ENCODE data around the gene FAXC. TPM values are rescaled to one million over a fixed set of nuclear protein-coding genes. Genes with fewer than 3 reads are reported as not detected.
"Not testable (repeated sequence)": the region's sequence is repeated elsewhere in the genome, so short reads cannot be mapped to it uniquely, and the experiment has no call there.

Gene FAXC
- total and polyA plus RNA-seq, 7 donors, result 0.36 to 0.73 (median 0.64) TPM; not detected in 4

- Histone ChIP-seq H3K9me3 (no peaks in the 10 kb centered on the region), H3K4me1 (no peaks in the 10 kb centered on the region), H3K27me3 (ENCODE audit: insufficient read depth in 3 of 3, low read length in 2 of 3) (peaks cover 0 to 4% (median 0%) of the 10 kb centered on the region in 3 donors), H3K27ac (no peak overlapping the region), H3K4me3 (no peak overlapping the region), H3K36me3 (ENCODE audit: insufficient read depth in 1 of 2, low read depth in 1 of 2) (no peaks in the 10 kb centered on the region)
- intact Hi-C loops (cut with DNase I), result no loop called here
- no peak for ATAC-seq
- DNase-seq, result no peak
- TF ChIP-seq, protein P1, sequence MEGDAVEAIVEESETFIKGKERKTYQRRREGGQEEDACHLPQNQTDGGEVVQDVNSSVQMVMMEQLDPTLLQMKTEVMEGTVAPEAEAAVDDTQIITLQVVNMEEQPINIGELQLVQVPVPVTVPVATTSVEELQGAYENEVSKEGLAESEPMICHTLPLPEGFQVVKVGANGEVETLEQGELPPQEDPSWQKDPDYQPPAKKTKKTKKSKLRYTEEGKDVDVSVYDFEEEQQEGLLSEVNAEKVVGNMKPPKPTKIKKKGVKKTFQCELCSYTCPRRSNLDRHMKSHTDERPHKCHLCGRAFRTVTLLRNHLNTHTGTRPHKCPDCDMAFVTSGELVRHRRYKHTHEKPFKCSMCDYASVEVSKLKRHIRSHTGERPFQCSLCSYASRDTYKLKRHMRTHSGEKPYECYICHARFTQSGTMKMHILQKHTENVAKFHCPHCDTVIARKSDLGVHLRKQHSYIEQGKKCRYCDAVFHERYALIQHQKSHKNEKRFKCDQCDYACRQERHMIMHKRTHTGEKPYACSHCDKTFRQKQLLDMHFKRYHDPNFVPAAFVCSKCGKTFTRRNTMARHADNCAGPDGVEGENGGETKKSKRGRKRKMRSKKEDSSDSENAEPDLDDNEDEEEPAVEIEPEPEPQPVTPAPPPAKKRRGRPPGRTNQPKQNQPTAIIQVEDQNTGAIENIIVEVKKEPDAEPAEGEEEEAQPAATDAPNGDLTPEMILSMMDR (IDR thresholded peaks at IDR 0.05), result no peak
- 61 to 72% (median 63%) methylated on average over 2 of the region's 2 CpGs for WGBS, 3 donors
These were observed 72.7 kb downstream of the FAXC start for GRCh38 chr6:99276747-99277146.

- no peak overlapping the region for H3K4me3 ChIP-seq
- no peak for DNase-seq
- no peak overlapping the region for H3K27ac ChIP-seq
- TF ChIP-seq, protein P1 (IDR thresholded peaks at IDR 0.05), result no peak
- no peaks in the 10 kb centered on the region for H3K4me1 ChIP-seq
- no peak for ATAC-seq
- intact Hi-C loops (cut with DNase I), result no loop called here
- peaks cover 0 to 2% (median 0%) of the 10 kb centered on the region in 3 donors for H3K27me3 ChIP-seq (ENCODE audit: insufficient read depth in 3 of 3, low read length in 2 of 3)
- H3K36me3 ChIP-seq (ENCODE audit: insufficient read depth in 1 of 2, low read depth in 1 of 2), result no peaks in the 10 kb centered on the region
- 39 to 48% (median 45%) methylated on average over 7 of the region's 7 CpGs for WGBS, 3 donors
- H3K9me3 ChIP-seq, result no peaks in the 10 kb centered on the region
These were observed 78.6 kb downstream of the FAXC start for GRCh38 chr6:99270826-99271225.

DNA sequence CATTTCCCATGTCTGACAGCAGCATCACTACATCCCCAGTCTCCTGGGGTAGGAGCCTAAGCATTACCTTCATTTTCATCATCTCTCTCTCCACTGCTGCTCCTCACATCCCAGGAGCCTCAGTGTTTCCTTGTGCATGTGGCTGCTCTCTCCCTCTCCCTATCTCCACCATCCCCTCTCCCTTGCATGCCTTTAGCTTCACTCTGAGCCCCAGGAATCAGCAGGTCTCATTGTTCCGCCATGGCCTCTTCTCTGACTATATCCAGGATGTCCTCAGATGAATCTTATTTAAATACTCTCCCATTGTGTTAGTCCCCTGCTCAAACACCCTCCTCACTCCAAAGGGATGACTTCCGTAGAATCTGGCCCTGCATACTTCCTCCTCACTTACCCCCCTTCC, 79.4 kb downstream of the FAXC start:
- Histone ChIP-seq H3K36me3 (ENCODE audit: insufficient read depth in 1 of 2, low read depth in 1 of 2) (no peaks in the 10 kb centered on the region), H3K4me3 (no peak overlapping the region), H3K4me1 (no peaks in the 10 kb centered on the region), H3K27me3 (ENCODE audit: insufficient read depth in 3 of 3, low read length in 2 of 3) (peaks cover 0 to 2% (median 0%) of the 10 kb centered on the region in 3 donors), H3K9me3 (no peaks in the 10 kb centered on the region), H3K27ac (no peak overlapping the region)
- intact Hi-C loops (cut with DNase I), result no loop called here
- WGBS, 3 donors, result 72 to 82% (median 77%) methylated on average over 2 of the region's 2 CpGs
- DNase-seq (no peak), ATAC-seq (no peak)
- TF ChIP-seq, protein P1 (IDR thresholded peaks at IDR 0.05), result no peak

DNA sequence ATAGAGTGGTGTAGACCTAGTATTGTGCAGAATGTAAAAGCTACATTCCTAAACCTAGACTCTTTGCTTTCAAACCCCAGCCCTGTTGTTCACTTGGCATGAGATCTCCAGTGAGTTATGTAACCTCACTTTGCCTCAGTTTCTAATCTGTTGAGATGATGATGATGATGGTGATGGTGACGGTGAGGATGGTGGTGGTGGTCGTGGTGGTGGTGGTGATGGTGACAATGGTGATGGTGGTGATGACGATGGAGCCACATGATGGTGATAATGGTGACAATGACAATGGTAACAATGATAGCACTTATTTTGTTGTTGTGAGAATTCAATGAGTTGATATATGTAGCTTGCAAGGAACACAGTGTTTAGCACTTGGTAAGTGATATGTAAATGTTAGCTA, 80.3 kb downstream of the FAXC start:
- peaks cover 0 to 2% (median 0%) of the 10 kb centered on the region in 3 donors for H3K27me3 ChIP-seq (ENCODE audit: insufficient read depth in 3 of 3, low read length in 2 of 3)
- no peak for DNase-seq
- intact Hi-C loops (cut with DNase I), result no loop called here
- H3K36me3 ChIP-seq (ENCODE audit: insufficient read depth in 1 of 2, low read depth in 1 of 2), result no peaks in the 10 kb centered on the region
- TF ChIP-seq, protein P1 (IDR thresholded peaks at IDR 0.05), result no peak
- 66 to 72% (median 70%) methylated on average over 3 of the region's 3 CpGs for WGBS, 3 donors
- H3K27ac ChIP-seq, result no peak overlapping the region
- ATAC-seq, result no peak
- H3K4me3 ChIP-seq, result no peak overlapping the region
- H3K9me3 ChIP-seq, result no peaks in the 10 kb centered on the region
- no peaks in the 10 kb centered on the region for H3K4me1 ChIP-seq

- intact Hi-C loops (cut with DNase I); ATAC-seq; H3K4me3 ChIP-seq; H3K27me3 ChIP-seq (ENCODE audit: insufficient read depth in 3 of 3, low read length in 2 of 3); H3K27ac ChIP-seq; H3K9me3 ChIP-seq; H3K36me3 ChIP-seq (ENCODE audit: insufficient read depth in 1 of 2, low read depth in 1 of 2); DNase-seq; H3K4me1 ChIP-seq: not testable (repeated sequence)
- 75 to 86% (median 83%) methylated on average over 5 of the region's 5 CpGs for WGBS, 3 donors
These were observed 82.5 kb downstream of the FAXC start for GRCh38 chr6:99266996-99267395.

DNA sequence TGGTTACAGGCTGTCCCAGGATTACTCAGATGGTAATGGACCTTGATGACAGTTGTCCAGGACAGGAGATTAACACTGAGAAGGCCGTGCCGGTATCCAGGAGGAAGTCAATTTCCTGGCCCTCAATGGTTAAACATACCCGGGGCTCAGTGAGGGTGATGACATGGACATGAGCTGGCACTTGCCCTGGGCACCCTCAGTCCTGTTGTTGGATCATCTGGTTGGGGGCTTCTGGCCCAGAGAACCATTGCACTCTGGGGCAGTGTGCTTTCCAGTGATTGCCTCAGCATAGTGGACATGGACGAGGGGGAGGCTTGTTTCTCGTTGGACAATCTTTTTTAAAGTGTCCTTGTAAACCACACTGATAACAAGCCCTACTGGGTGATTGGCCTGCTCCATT, 84.0 kb downstream of the FAXC start:
- H3K9me3 ChIP-seq; ATAC-seq; DNase-seq; intact Hi-C loops (cut with DNase I); H3K27me3 ChIP-seq (ENCODE audit: insufficient read depth in 3 of 3, low read length in 2 of 3); H3K4me3 ChIP-seq; H3K36me3 ChIP-seq (ENCODE audit: insufficient read depth in 1 of 2, low read depth in 1 of 2); H3K27ac ChIP-seq; H3K4me1 ChIP-seq: not testable (repeated sequence)
- 76 to 82% (median 76%) methylated on average over 5 of the region's 5 CpGs for WGBS, 3 donors

All from psoas muscle (tissue), 8 donors.